HFF-Myc (cell line): ENCODE results near the gene WFDC11.
A peak's percentile ranks its signal among the peaks of the same experiment; 100 is the strongest.
"Not testable (repeated sequence)": the region's sequence is repeated elsewhere in the genome, so short reads cannot be mapped to it uniquely, and the experiment has no call there.

ENCODE experiments used
- DNase-seq: peaks from one replicate; pipeline ENCODE4 v3.0.0-alpha.2; 2011; ENCODE audit warnings: low read depth; ENCODE audit errors: extremely low read depth
- H3K4me3 ChIP-seq: replicated peaks from 2 replicates; pipeline ENCODE4 v1.5.1; 2011; ENCODE audit warnings: low read depth, mild to moderate bottlenecking, control low read depth, low read length
- CTCF ChIP-seq: IDR thresholded peaks from 2 replicates; pipeline ENCODE4 v1.5.1; 2012; ENCODE audit warnings: mild to moderate bottlenecking, low read depth, low read length, control low read depth; ENCODE audit errors: missing control alignments

Gene WFDC11

DNA sequence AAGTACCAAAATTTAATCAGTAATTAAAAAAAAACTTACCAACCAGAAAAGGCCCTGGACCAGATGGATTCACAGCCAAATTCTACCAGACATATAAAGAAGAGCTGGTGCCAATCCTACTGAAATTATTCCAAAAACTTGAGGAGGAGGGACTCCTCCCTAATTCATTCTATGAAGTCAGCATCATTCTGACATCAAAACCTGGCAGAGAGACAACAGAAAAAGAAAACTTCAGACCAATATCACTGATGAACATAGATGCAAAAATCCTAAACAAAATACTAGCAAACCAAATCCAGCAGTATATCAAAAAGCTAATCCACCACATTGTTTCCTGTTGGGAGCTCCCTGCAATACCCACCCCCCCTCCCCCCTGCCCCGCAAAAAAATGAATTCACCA, at the start of gene WFDC11:
Gene WFDC11, minus strand, starts transcription at position 101 of the 400 bp plus-strand sequence. CDS start 19,639 bp downstream, outside the sequence.
- no peak within 1 kb of the TSS for H3K4me3 ChIP-seq
- no peak for DNase-seq
- no peak for TF ChIP-seq CTCF

DNA sequence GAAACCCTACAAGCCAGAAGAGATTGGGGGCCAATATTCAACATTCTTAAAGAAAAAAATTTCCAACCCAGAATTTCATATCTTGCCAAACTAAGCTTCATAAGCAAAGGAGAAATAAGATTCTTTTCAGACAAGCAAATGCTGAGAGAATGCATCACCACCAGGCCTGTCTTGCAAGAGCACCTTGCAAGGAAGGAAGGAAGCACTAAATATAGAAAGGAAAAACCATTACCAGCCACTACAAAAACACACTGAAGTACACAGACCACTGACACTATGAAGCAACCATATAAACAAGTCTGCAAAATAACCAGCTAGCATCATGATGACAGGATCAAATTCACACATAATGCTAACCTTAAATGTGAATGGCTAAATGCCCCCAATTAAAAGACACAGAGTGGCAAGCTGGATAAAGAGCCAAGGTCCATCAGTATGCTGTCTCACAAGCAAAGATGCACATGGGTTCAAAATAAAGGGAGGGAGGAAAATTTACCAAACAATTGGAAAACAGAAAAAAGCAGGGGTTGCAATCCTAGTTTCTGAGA, 46.2 kb upstream of the WFDC11 start:
- DNase-seq, H3K4me3 ChIP-seq: not testable (repeated sequence)

DNA sequence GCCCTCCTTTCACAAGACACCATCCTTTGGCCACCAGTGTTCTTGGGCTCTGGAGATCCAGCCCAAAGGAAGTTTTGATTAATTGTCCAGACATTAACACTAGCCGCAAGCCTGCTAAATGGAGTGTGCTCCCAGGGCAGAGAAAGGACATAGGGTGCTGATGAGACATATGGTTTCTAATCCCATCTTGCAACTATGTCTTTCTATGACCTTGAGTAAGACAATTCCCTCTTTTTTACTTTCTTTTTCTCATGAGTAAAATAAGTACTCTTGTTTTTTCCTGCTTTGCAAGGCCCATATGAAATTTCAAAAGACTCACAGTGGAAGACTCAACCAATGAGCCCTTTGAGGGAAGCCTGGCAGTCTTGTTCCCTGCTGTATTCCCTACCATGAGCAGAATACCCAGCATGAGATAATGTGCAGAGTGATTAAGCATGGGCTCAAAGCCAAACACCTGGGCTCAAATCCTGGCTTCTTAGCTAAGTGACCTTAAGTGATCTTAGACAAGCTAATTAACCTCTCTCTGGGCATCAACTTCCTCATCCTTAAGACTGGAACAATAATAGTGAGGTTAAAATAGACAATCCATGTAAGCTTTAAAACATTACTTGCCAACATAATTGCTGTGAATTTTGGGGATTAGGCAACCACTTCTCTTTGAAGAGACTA, 35.1 kb upstream of the WFDC11 start, which contains the start of gene WFDC10B:
Gene WFDC10B, minus strand, starts transcription at position 51 of the 669 bp plus-strand sequence. CDS start 19,027 bp downstream, outside the sequence.
- no peak for DNase-seq
- TF ChIP-seq CTCF: no peak
- no peak within 1 kb of the TSS for H3K4me3 ChIP-seq

GRCh38 chr20:45701873-45702272, 31.8 kb upstream of the WFDC11 start, which contains the start of gene WFDC13:
TSS of gene WFDC13 (plus strand) at chr20:45702038. CDS start at chr20:45702124, 86 bp downstream.
- DNase-seq: no peak
- H3K4me3 ChIP-seq: no peak within 1 kb of the TSS
- no peak for TF ChIP-seq CTCF

DNA sequence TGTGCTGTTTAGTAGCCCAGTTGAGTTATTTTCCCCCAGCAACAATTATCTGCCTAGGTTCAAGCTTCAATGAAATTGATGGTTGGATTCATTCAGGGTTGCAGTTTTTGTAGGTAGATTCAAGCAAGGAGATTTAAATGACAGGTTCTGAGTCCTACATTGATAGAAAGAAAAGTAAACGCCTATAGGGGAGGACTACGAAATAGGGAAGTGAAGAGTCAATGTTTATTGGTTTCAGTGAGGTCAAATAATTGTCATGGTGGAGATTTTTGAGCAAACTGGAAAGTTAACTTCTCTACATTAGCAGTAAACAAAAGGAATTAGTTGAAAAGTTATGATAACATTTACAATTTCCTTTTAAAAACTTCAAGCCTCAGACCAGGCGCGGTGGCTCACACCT, 31.1 kb upstream of the WFDC11 start:
- H3K4me3 ChIP-seq: no peak overlapping the region
- TF ChIP-seq CTCF: no peak
- no peak for DNase-seq

DNA sequence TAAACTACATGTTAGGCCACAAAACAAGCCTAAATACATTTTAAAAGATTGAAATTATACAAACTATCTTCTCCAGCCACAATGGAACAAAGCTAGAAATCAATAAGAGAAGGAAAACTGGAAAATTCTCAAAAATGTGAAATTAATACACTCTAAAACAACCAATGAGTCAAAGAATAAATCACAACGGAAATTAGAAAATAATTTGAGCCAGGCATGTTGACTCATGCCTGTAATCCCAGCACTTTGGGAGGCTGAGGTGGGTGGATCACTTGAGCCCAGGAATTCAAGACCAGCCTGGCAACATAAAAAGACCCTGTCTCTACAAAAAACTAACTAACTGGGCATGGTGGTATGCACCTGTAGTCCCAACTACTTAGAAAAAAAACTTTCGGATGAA, 25.5 kb upstream of the WFDC11 start:
- H3K4me3 ChIP-seq: no peak overlapping the region
- TF ChIP-seq CTCF: no peak
- DNase-seq: no peak

GRCh38 chr20:45693346-45693745, 23.3 kb upstream of the WFDC11 start:
- H3K4me3 ChIP-seq, DNase-seq: not testable (repeated sequence)

- peak; percentile 4 for DNase-seq
- TF ChIP-seq CTCF: peak; percentile 12
Measured at GRCh38 chr20:45685896-45686295, 15.9 kb upstream of the WFDC11 start.

More at GRCh38 chr20:45685896-45686295, 15.9 kb upstream of the WFDC11 start:
- no peak overlapping the region for H3K4me3 ChIP-seq
